NCI-H2029 (cell line): ENCODE data around the gene CNTN6.

Experiments used
- DNase-seq: peaks from one replicate; lab custom pipeline; 2025; lab: John Stamatoyannopoulos, UW

Gene CNTN6

GRCh38 chr3:1092771-1093170 lies at the start of gene CNTN6:
TSS of gene CNTN6 (plus strand) at chr3:1093024. CDS start at chr3:1148009, 54,985 bp downstream.
- no peak for DNase-seq

- no peak for DNase-seq
These were observed 44.3 kb upstream of the CNTN6 start for GRCh38 chr3:1048558-1048957.

GRCh38 chr3:1055870-1056269 lies 37.0 kb upstream of the CNTN6 start:
- no peak for DNase-seq

GRCh38 chr3:1056744-1057143 lies 36.1 kb upstream of the CNTN6 start:
- no peak for DNase-seq

- DNase-seq, result no peak
These were observed 35.4 kb upstream of the CNTN6 start for GRCh38 chr3:1057436-1057835.

GRCh38 chr3:1068985-1069384 lies 23.8 kb upstream of the CNTN6 start:
- no peak for DNase-seq

GRCh38 chr3:1072041-1072440 lies 20.8 kb upstream of the CNTN6 start:
- no peak for DNase-seq

GRCh38 chr3:1079662-1080061 lies 13.2 kb upstream of the CNTN6 start:
- DNase-seq, result no peak

- peak; percentile 0 for DNase-seq
These were observed 10.7 kb upstream of the CNTN6 start for GRCh38 chr3:1082108-1082507.

- no peak for DNase-seq
These were observed 5.7 kb upstream of the CNTN6 start for GRCh38 chr3:1087066-1087560.

GRCh38 chr3:1088503-1088902 lies 4.3 kb upstream of the CNTN6 start:
- DNase-seq, result no peak

GRCh38 chr3:1091286-1091685 lies 1.5 kb upstream of the CNTN6 start:
- no peak for DNase-seq

GRCh38 chr3:1092061-1092460 lies 763 bp upstream of the CNTN6 start:
- no peak for DNase-seq

- no peak for DNase-seq
These were observed 393 bp downstream of the CNTN6 start for GRCh38 chr3:1093217-1093616.

- no peak for DNase-seq
These were observed 10.7 kb downstream of the CNTN6 start for GRCh38 chr3:1103525-1103924.

- DNase-seq, result no peak
These were observed 25.1 kb downstream of the CNTN6 start for GRCh38 chr3:1117843-1118473.

- DNase-seq, result no peak
These were observed 38.3 kb downstream of the CNTN6 start for GRCh38 chr3:1131166-1131565.

- no peak for DNase-seq
These were observed 42.4 kb downstream of the CNTN6 start for GRCh38 chr3:1135194-1135593.

- DNase-seq, result no peak
These were observed 45.2 kb downstream of the CNTN6 start for GRCh38 chr3:1138036-1138435.

GRCh38 chr3:1139071-1139470 lies 46.2 kb downstream of the CNTN6 start:
- no peak for DNase-seq

GRCh38 chr3:1147326-1147725 lies 54.5 kb downstream of the CNTN6 start:
- DNase-seq, result no peak

GRCh38 chr3:1147819-1148218 lies 55.0 kb downstream of the CNTN6 start:
- DNase-seq, result no peak

GRCh38 chr3:1164101-1164500 lies 71.3 kb downstream of the CNTN6 start:
- DNase-seq, result no peak

- DNase-seq, result no peak
These were observed 78.5 kb downstream of the CNTN6 start for GRCh38 chr3:1171320-1171719.
